ENCODE measurements around the gene ABL1.
"Not testable (repeated sequence)": the region's sequence is repeated elsewhere in the genome, so short reads cannot be mapped to it uniquely, and the experiment has no call there.

The ABL1 gene

DNA sequence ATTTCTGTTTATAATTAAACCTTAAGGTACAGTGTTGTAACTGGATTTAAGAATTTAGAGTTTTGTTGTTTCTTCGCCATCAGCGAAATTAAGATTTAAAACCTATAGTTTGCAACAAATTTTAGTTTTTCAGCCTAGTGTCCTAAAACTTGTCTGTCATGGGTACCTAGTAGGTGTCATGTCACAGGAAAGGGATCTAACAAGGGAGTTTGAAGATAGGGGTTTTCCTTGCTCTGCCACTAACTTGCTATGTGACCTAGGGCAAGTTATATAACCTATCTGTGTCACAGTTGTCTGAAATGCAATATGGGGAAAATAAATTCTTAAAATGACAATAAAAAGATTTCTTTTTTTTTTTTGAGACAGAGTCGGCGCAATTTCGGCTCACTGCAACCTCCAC lies 9.2 kb upstream of the ABL1 start:
- no peak for DNase-seq

DNA sequence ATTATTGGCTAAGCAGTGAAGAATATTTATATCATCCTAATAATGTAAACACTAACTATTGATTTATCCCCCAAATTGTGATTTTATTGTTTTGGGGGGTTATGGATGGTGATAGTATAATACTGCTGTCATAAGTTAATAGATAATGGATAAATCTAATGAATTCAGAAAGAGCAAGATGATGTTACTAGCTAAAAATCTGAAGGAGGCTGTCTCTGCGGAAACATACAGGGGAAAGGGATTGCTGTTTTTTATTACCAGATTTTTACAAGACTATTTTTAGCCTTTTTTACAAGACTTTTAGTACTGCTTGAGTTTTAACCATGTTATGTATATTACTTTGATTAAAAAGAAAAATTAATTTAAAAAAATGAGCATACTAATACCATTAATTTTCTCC lies 5.3 kb upstream of the ABL1 start:
- DNase-seq: no peak

DNA sequence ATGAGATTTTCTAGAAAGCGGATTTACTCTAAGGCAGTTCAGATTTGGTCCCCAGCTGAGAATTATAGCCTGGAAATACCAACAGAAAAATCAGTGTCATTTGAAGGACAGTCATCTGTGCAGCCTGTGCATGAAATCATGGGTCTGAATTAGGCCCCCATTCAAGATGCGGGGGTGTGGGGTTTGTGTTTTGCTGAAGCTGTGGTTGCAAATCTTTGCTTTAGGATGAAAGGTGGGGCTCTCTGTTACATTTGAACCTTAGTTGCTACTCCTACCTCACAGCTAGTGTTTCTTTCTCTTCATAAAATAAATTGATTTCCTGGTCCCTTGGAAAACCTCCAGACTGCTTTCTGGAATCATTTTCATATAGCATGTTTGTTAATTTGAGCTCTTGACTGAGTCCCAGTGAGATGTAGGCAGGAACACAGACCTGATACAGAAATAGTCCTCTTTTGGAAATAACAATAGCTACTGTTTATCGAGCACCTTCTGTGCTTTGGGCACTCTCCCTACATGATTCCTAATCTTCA lies 4.8 kb upstream of the ABL1 start:
- no peak for DNase-seq

DNA sequence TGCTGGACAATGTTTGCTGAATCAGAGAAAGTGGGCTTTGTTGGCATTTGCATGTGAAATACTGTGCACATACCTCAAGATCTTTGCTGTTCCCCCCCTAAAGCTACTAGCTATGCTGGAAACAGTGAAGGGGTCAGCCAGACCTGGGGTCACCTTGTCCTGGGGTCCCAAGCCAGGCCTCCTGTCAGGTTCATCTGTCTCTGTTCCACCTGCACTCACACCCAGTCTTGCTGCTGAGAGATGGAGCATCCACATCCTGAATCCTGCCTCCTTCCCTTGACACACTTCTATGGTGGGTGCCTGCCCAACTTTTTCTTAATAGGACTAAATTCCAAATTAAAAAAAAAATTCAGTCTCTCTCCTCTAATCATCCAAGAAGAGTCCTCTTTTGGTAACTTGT lies 4.0 kb upstream of the ABL1 start:
- DNase-seq: no peak

DNA sequence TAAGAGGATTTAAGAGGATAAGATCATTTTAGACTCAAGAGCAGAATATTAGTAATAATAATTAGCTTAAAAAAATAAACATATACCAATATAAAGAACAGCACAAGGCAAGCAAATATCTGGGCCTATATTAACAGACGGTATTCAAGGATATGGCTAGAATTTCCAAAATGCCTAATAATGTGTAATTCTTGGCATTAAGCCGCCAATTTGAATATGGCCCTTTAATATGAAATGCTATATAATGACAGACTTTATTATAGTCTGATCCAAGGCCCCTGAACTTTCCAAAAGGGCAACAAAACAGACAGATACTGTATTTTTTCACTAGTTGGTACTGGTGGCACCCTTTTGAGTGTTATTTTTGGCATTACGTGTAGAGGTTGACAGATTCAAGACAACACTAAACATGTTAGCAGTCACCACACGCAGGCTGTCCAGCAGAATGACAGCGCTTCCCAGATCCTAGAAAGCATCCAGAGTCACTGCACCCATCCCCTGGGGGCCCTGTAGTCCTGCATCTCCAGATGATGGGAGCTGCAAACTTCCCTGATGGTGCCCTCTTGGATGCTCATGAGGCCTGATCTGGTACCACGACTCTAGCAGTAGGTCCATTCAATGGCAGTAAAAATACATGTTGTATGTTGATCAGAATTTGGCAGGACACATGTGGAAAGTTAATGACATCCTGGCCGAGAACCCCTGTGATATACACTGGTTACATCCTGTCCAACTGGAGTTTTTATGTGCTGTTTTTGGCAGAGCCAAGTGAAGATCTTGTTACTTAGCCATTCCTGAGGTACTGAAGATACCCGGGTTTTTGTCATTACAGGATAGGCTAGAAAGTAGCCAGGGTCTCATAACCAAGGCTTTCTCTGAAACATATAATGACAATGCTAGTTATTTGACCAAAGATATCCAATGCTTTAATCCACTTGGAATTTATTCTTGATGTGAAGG lies 1.7 kb upstream of the ABL1 start:
- no peak for DNase-seq

DNA sequence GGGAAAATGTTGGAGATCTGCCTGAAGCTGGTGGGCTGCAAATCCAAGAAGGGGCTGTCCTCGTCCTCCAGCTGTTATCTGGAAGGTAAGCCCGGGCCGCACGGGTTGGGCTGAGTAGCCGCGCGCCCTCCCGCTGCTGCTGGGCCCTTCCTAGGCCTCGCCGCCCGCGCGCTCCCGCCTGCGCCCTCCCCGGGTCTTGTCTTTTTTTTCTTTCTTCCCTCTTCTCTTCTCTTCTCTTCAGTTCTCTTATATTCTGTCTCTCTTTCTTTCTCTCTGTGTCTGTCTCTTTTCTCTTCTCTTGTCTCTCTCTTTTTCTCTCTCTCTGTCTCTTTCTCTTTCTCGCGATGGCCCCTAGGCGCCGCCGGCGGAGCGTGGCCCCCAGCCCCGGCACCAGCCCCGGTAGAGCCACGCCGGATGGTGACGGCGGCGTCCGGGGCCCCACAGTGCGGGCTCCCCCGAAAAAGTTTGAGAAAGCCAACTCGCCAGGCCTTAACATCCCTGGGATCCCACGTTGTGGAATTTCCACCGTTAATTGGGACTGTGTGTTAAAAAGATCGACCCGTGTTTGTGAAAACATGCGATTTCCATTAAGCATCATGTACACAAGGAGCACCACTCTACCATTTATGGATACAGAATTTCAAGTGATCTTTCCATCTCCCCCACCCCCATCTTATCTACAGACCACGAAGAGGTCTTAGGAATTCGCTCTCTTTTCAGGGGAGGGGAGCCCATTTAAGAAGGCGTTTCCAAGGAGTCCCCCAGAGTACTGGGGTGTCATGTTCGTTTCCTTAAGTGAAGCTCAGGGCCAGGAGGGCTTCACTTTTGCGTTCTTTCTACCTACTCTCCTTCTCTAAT lies 616 bp downstream of the ABL1 start:
- no peak for DNase-seq

DNA sequence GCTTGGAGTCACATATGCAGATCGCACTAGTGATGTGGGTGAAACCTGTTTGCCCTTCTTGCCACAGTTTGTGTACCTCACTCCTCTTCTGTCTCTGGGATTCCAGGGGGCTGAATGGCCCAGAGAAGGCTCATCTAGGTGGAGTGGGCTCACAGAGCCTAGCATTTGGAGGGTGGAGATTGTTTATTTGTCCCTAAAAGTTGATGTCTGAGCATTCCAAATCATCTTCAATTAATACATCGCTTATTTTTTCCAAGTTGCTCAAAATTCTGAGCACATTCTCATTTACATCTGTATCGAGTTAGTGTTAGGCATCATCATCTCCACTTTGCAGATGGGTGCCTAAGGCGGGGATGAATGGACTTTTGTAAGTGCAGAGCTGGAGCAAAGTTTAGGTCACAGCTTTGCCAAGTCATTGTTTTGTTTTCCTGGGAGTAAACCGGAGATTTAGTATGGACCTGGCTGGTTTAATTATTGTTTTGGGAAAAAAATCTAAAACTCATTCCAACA lies 2.0 kb downstream of the ABL1 start:
- no peak for DNase-seq

DNA sequence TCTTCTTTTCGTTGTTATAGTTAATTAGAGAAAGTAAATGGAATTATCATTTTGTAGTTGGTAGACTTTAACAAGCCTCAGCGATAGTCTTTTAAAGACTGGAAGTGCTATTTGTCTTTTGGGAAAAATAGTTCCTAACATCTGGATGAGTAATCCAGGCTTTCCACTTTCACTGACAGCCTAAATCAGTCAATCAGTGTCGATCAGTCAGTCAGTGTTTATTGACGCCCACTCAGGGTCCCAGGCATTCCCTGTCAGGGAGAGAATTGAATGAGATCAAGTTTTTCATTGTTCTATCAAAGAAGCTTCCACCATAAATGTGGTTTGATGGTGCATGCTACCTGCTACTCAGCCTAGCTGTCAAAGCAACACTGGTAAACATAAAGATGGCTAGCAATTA lies 2.6 kb downstream of the ABL1 start:
- no peak for DNase-seq

DNA sequence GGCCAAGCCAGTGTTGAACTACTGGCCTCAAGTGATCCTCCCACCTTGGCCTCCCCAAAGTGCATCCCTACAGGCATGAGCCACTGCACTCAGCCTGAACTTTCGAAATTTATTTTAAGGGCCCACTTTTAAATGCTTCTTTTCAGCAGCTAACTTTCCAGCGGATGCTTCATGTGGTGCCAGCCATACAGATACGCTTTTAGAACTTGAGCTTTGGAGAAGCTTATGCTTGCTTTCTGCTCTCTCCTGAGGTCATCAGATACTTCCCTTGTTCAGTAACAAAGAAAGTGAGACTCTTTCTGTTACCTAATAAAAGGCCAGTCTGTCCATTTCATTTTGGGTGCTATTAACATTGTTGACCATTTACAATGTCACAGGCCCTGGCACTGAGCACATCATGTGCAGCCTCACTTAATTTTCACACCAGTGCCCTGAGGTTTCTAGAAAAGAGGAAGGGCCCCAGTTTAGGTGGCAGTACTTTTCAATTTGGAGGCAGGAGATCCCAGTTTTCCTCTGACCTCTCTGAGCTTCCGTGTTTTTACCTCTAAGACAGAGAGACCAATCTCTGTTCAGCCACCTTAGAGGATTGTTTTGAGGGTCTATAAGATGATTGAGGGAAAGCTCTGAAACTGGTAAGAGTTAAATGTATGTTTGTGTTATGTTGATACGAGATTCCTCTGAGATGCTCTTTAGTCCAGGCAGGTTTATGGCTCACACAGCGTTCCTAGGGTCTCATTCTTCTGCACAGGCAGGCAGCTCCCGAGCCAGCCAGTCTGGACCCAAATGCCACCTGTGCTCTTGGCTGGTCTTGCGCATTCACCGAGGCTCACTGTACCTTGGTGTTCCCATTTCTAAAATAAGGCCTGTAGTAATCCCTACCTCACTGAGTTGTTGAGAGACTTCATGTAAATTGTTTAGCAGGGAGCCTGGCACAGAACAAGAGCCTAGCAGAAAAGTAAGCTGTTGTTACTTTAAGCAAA lies 4.4 kb downstream of the ABL1 start:
- DNase-seq: no peak

DNA sequence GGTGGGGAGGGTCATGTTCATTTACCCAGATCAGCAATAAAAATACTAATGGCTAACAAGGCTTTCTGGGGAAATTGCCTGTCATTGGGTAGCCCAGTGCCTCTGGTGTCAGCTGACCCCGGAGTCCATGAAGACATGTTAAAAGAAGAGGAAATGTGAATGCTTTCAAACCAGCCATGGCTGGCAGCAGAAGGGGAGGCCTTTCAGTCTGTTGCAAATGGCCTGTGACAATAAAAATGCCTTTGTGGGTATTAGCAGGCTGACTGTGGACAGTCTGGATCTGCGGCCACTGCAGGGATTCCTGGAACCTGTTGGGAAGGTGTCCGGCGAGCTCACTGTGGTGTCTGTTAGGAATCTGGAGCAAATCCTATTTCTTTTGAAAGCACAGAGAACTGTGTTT lies 7.5 kb downstream of the ABL1 start:
- no peak for DNase-seq

DNA sequence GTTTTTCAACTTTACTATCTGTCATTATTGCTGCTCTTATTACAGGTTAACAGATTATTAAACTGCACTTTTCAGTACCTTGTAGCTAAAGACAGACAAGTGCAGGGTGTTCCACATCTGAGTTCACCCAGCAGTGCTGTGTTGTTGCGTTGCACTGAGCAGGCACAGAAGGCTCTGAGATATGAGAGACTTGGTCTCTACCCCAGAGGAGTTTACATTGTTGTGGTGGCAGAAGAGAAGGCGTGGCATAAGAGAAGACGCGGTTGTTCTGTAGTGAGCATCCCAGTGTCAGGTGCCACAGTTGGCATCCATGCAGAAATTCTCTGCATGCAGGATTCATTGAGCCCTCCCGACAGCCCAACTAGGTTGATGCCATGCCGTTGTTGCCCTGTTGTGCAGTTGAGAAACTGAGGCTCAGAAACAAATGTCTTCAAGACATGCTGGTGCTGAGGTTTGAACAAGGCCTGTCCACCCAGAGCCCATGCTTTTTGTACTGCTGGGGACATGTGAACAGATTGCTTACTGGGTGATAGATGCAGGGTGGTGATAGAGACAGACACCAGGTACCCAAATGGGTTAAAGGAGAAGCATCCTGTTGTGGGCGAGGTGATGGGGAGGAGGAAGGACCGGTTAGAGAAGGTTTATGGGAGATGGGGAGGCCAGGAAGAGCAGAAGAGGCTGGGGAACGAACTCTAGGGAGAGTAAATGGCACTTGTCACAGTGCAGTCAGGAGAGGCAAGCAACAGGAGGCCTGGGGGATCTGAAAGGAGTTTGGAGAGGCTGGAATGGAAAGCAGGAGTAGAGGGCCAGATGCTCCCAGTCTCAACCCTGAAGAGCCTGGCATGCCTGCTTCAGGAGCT lies 8.2 kb downstream of the ABL1 start:
- no peak for DNase-seq

DNA sequence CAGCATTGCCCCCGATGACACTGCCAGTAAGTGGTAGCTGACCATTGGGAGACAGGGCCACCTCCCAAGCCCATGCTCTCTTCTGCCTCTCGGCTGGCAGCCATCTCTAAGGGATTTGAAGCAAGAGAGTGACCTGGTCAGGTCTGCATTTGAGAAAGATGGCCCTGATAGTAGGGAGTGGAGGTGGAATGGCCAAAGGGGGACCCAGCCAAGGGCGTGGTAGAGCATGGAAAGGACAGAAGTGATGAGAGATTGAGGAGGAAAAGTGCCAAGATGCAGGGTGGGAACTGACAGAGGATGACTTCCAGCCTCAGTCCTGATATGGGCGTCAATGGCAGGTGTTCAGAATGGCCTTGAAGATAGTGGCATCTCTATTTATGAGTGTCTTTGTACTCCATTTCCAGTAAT lies 9.0 kb downstream of the ABL1 start:
- DNase-seq: no peak

DNA sequence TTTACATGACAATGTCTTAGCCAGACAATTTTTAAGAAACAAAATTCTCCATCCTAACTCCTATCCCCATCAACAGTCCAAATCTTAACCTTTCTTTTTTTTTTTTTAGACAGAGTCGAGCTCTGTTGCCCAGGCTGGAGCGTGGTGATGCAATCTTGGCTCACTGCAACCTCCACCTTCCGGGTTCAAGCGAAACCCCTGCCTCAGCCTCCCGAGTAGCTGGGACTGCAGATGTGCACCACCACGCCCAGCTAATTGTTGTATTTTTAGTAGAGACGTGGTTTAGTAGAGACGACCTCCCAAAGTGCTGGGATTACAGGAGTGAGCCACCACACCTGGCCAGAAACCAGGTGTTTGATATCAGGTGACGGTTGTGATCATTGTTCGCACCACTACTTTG lies 10.2 kb downstream of the ABL1 start:
- DNase-seq: no peak

DNA sequence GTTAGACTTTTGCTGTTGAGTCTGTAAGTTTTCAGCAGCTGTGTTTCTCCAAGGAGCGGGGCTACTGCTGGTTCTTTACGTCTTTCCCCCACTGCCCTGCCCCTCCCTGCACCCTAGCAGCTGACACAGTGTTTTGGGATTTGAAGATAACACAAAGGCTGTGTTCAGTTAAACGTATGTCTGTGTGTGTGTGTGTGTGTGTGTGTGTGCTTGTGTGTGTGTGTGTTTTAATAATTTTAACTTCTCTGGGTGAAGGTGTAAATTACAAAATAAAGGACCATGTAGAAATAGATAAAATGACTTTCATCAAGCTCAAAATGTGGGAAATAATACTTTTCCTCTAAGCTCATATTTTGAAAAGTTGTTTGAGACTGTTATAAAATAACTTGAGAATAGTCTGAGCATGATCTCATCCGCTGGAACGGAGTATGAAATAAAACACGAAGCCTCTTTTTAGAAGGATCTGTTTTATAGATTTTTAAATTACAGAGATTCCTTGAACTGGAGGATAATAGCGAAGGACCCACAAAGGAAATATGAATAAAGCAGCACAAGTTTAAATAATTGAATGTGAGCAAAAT lies 10.9 kb downstream of the ABL1 start:
- DNase-seq: no peak

DNA sequence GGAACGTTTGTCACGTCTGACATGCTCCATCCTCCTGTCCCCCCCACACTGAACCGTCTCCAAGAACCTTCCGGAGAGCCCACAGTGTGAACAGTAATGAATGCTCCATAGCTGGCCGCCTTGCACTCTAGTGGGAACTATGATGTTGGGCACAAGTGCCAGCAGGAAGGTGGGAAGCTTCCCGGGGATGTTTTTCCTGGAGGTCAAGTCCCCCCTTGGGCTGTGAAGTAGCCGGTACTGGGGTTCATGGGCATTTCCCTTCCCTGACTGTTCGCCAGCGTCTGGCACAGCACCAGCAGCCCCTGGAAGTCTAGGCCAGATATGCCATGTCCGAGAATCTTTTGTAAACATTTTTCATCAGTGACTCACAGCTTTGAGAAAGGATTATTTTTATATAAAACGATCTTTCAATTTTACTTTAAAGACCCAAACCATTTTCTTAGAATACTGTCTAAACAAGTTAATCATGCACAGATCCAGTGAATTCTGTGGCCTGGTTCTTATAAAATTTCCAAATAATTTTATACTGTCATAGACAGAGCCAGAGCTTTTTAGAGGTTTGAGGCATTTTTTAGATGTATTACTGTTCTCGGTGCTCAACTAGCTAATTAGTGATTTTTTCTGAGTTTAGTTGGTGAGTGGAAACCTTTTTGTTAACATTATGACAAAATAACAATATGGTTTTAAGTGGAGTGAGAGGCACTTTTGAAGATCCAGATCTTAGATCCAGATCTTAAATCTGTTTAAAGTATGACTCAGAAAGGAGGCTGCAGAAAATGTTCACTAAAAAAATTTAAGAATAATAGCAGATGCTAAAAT lies 11.6 kb downstream of the ABL1 start:
- no peak for DNase-seq

DNA sequence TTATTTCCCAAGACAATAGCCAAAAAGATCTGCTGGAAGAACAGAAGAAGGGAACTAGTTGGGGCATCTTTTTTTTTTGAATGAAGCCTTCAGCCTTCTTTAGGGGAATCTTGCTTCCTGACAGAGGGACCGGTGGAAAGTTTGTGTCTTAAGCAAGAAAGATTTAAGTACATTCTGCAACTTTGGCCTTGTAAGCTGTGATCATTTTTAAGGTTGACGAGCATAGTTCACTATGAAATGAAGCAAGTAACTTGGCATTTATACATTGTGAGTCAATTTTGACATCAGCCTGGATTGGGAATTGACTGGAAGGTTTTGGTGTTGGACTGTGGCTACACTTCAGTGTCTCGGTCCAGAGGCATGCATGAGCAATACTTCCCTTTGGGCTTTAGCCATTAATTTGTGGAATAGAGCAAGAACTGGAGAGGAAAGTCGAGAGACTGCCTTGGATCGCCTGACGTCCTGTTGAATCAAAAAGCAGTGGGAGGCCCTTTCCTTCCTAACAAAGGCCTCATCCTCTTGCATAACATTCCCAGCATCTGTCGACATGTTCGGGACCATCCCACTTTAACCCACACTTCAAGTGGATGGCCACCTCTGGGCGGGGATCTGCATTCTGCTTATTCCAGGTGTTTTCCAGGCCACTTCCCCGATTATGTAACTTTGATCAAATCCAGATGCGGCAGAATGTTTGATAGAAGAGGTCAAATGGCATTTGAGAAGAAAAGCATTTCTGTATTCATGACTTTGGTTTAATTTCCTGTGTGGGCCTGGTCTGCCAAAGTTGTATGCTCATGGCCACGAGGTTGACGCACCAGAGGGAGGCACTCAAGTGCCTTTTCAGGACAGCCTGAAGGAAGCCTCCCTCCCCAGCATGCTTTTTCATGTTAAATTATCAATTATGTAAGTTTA lies 12.5 kb downstream of the ABL1 start:
- DNase-seq: no peak

DNA sequence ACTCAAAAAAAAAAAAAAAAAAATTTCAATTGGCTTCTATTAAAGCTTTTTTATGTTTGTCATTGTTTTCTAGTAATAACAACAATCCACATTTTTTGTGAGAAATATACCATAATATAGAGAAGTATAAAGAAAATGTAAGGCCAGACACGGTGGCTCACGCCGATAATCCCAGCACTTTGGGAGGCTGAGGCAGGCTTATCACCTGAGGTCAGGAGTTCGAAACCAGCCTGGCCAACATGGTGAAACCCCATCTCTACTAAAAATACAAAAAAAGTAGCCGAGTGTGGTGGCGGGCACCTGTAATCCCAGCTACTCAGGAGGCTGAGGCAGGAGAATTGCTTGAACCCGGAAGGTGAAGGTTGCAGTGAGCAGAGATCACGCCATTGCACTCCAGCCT lies 13.5 kb downstream of the ABL1 start:
- not testable (repeated sequence) for DNase-seq

DNA sequence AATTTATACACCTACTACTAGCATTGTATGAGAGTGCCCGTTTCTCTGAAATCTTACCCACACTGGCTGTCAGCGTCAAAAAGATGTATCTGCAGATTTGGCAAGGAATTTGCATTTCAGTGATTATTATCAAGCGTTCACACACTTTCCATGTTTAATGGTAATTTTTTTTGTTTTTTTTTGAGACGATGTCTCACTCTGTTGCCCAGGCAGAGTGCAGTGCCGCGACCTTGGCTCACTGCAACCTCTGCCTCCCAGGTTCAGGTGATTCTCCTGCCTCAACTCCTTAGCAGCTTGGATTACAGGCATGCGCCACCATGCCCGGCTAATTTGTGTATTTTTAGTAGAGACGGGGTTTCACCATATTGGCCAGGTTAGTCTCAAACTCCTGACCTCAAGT lies 14.3 kb downstream of the ABL1 start:
- no peak for DNase-seq

DNA sequence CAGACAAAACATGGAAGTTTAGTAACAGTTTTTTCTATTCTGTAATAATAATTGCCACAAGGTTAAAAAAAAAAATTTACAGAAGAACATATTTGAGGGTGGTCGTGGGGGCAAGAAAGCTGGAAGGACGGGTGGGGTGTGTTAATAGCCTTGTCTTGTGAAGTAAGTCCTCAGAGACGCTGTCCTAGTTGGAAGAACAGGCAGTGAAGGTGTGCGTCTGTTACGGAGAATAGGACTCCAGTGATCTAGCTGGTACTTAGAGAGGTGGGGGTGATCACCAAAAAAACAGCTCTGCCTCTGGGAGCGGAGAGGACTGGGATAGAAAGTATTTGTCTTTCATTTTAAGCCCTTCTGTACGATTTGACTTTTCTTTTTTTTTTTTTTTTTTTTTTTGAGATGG lies 17.7 kb downstream of the ABL1 start:
- DNase-seq: no peak

Measured in NCI-H1092 (cell line).